Neural cell (in vitro differentiated cells): ENCODE results near the gene ATP2A2. TPM values are rescaled to one million over a fixed set of nuclear protein-coding genes. Genes with fewer than 3 reads are reported as not detected.

ENCODE experiments used
- H2AFZ ChIP-seq: fragments of 200-600, 300-800 bp; sonication (generic), shearing (Covaris generic); 2 replicates; pipeline ENCODE4 v1.6.0; 2014; ENCODE audit warnings: low read depth, mild to moderate bottlenecking, antibody characterized with exemption, low read length, moderate library complexity
- H3F3A ChIP-seq: fragments of 200-600 bp; shearing (Covaris generic); 2 replicates; pipeline ENCODE4 v1.6.1; 2016; ENCODE audit warnings: mild to moderate bottlenecking, moderate library complexity, mixed read lengths, antibody characterized with exemption, low read length; ENCODE audit not compliant: insufficient read depth, poor library complexity, severe bottlenecking
- H3K27ac ChIP-seq: fragments of 200-600, 300-800 bp; sonication (generic), shearing (Covaris generic); 2 replicates; pipeline ENCODE4 v1.5.1; 2014; ENCODE audit warnings: mild to moderate bottlenecking, low read length, moderate library complexity
- H3K27me3 ChIP-seq: fragments of 300-800, 200-600 bp; sonication (generic), shearing (Covaris generic); 2 replicates; pipeline ENCODE4 v1.6.0; 2014; ENCODE audit warnings: mild to moderate bottlenecking, low read depth, low read length, moderate library complexity; ENCODE audit not compliant: insufficient read depth
- H3K36me3 ChIP-seq: fragments of 300-800, 200-600 bp; sonication (generic), shearing (Covaris generic); 2 replicates; pipeline ENCODE4 v1.5.1; 2014; ENCODE audit warnings: mild to moderate bottlenecking, antibody characterized with exemption, low read length, moderate library complexity; ENCODE audit not compliant: insufficient read depth
- H3K4me2 ChIP-seq: fragments of 300-800, 200-600 bp; sonication (generic), shearing (Covaris generic); 2 replicates; pipeline ENCODE4 v1.6.0; 2014; ENCODE audit warnings: mild to moderate bottlenecking, low read length
- H3K4me3 ChIP-seq: fragments of 300-800, 200-600 bp; sonication (generic), shearing (Covaris generic); 2 replicates; pipeline ENCODE4 v1.5.1; 2014; ENCODE audit warnings: mild to moderate bottlenecking, low read length, moderate library complexity
- H3K79me2 ChIP-seq: fragments of 200-600 bp; shearing (Covaris generic); replicated peaks from 2 replicates; pipeline ENCODE4 v1.6.0; 2014; ENCODE audit warnings: mild to moderate bottlenecking, low read length, moderate library complexity; ENCODE audit not compliant: insufficient read depth
- H3K9ac ChIP-seq: fragments of 300-800, 200-600 bp; sonication (generic), shearing (Covaris generic); 2 replicates; pipeline ENCODE4 v1.6.1; 2016; ENCODE audit warnings: mild to moderate bottlenecking, low read length, mixed read lengths
- H3K9me2 ChIP-seq: fragments of 200-600 bp; shearing (Covaris generic); 2 replicates; pipeline ENCODE4 v1.6.1; 2016; ENCODE audit warnings: mild to moderate bottlenecking, low read length, mixed read lengths; ENCODE audit not compliant: insufficient read depth
- H3K9me3 ChIP-seq: fragments of 200-600, 300-800 bp; sonication (generic), shearing (Covaris generic); 2 replicates; pipeline ENCODE4 v1.6.1; 2016; ENCODE audit warnings: mild to moderate bottlenecking, mixed run types, low read length, moderate library complexity, mixed read lengths
- H4K20me1 ChIP-seq: fragments of 200-600 bp; shearing (Covaris generic); 2 replicates; pipeline ENCODE4 v1.6.1; 2016; ENCODE audit warnings: mild to moderate bottlenecking, mixed run types; ENCODE audit not compliant: insufficient read depth
- EP300 ChIP-seq: fragments of 450-650 bp; conservative IDR thresholded peaks from 2 replicates; pipeline ENCODE4 v1.6.1; 2014; ENCODE audit warnings: antibody characterized with exemption, mild to moderate bottlenecking, moderate library complexity; ENCODE audit not compliant: poor library complexity, severe bottlenecking
- EZH2 ChIP-seq: fragments of 200-600, 300-800 bp; shearing (Covaris generic), sonication (generic); IDR thresholded peaks from 2 replicates; pipeline ENCODE4 v1.6.1; 2014; ENCODE audit warnings: antibody characterized with exemption, low read length, borderline replicate concordance, mild to moderate bottlenecking; ENCODE audit not compliant: insufficient read depth, poor library complexity, severe bottlenecking
- MXI1 ChIP-seq: fragments of 450-650 bp; conservative IDR thresholded peaks from 2 replicates; pipeline ENCODE4 v1.6.1; 2014; ENCODE audit warnings: antibody characterized with exemption, mild to moderate bottlenecking; ENCODE audit not compliant: poor library complexity, severe bottlenecking
- POLR2AphosphoS5 ChIP-seq: IDR thresholded peaks from 2 replicates; pipeline ENCODE4 v1.6.1; 2012
- RAD21 ChIP-seq: fragments of 450-650 bp; conservative IDR thresholded peaks from 2 replicates; pipeline ENCODE4 v1.6.1; 2014; ENCODE audit warnings: antibody characterized with exemption, mild to moderate bottlenecking, moderate library complexity
- SMC3 ChIP-seq: fragments of 450-650 bp; conservative IDR thresholded peaks from 2 replicates; pipeline ENCODE4 v1.6.1; 2014; ENCODE audit warnings: antibody characterized with exemption, mild to moderate bottlenecking, moderate library complexity; ENCODE audit not compliant: poor library complexity
- TAF1 ChIP-seq: IDR thresholded peaks from 2 replicates; pipeline ENCODE4 v1.6.1; 2012; ENCODE audit warnings: low read depth
- polyA plus RNA-seq: library from polyadenylated mRNA; depleted of rRNA; stranded (reverse); fragments of >200 nt; gene quantifications from 2 replicates; pipeline ENCODE4 v1.2.3, GENCODE V29; 2014
- TF ChIP-seq, protein P1 (sequence below): IDR thresholded peaks from 2 replicates; pipeline ENCODE4 v1.6.1; 2012; ENCODE audit warnings: borderline replicate concordance
- TF ChIP-seq, protein P2 (sequence below): fragments of 450-650 bp; IDR thresholded peaks from 2 replicates; pipeline ENCODE4 v1.5.1; 2014; ENCODE audit warnings: antibody characterized with exemption, mild to moderate bottlenecking, moderate library complexity; ENCODE audit not compliant: poor library complexity, severe bottlenecking

Gene ATP2A2
- polyA plus RNA-seq, 1 donor from 2014 or later = 49.0 TPM

DNA sequence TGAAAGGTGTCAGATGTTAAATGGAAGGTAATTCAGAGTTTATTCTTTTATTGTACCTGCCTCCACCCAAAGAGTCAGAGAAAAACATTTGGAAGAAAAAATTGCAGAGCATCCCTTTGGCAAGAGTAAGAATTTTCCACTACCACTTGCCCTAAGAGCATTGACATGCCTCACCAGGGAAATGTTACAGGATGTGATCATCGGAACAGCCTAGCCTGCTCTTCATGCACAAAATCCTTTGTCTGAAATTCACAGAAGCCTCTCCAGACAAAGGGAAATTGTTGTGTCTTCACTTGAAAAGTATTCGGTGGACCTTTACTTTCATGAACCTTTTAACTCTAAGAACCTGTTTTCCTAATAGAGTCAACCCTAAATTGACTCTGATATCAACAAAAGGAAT, 36.9 kb downstream of the ATP2A2 start:
- H3F3A ChIP-seq = no peaks in the 10 kb centered on the region
- no peaks in the 10 kb centered on the region for H3K9me2 ChIP-seq
- H4K20me1 ChIP-seq = no peaks in the 10 kb centered on the region
- H3K36me3 ChIP-seq = no peaks in the 10 kb centered on the region
- H3K4me2 ChIP-seq = no peak overlapping the region
- no peaks in the 10 kb centered on the region for H3K27me3 ChIP-seq
- peaks cover 40% of the 10 kb centered on the region for H3K79me2 ChIP-seq
- H2AFZ ChIP-seq = no peak overlapping the region
- H3K27ac ChIP-seq = no peak overlapping the region
- H3K9me3 ChIP-seq = no peaks in the 10 kb centered on the region
- no peak overlapping the region for H3K9ac ChIP-seq
- TF ChIP-seq EP300 = no peak
- TF ChIP-seq EZH2 = no peak
- TF ChIP-seq, protein P1, sequence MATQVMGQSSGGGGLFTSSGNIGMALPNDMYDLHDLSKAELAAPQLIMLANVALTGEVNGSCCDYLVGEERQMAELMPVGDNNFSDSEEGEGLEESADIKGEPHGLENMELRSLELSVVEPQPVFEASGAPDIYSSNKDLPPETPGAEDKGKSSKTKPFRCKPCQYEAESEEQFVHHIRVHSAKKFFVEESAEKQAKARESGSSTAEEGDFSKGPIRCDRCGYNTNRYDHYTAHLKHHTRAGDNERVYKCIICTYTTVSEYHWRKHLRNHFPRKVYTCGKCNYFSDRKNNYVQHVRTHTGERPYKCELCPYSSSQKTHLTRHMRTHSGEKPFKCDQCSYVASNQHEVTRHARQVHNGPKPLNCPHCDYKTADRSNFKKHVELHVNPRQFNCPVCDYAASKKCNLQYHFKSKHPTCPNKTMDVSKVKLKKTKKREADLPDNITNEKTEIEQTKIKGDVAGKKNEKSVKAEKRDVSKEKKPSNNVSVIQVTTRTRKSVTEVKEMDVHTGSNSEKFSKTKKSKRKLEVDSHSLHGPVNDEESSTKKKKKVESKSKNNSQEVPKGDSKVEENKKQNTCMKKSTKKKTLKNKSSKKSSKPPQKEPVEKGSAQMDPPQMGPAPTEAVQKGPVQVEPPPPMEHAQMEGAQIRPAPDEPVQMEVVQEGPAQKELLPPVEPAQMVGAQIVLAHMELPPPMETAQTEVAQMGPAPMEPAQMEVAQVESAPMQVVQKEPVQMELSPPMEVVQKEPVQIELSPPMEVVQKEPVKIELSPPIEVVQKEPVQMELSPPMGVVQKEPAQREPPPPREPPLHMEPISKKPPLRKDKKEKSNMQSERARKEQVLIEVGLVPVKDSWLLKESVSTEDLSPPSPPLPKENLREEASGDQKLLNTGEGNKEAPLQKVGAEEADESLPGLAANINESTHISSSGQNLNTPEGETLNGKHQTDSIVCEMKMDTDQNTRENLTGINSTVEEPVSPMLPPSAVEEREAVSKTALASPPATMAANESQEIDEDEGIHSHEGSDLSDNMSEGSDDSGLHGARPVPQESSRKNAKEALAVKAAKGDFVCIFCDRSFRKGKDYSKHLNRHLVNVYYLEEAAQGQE = no peak
- TF ChIP-seq RAD21 = no peak
- H3K4me3 ChIP-seq = no peak overlapping the region

DNA sequence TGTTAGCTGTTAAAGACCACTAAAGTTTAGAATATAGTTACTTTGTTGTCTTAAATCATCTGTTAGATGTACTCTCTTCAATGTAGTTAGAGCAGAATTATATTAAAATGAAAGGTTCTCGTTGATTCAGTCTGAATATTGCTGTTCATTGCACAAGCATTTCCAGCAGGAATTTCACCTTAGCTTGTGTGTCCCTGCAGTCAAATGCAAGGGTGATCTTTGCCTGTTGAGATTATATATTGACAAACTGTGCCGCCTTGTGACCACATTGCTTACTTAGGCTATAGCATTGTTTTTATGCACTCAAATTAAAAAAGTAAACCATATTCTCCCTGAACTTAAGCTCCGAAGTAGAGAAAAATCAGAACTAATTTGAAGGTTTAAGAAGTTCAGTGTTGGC, 39.5 kb downstream of the ATP2A2 start:
- no peak overlapping the region for H3K27ac ChIP-seq

More for the DNA sequence above, 39.5 kb downstream of the ATP2A2 start:
- H3K9me2 ChIP-seq = no peaks in the 10 kb centered on the region
- H3K4me2 ChIP-seq = no peak overlapping the region
- no peaks in the 10 kb centered on the region for H4K20me1 ChIP-seq
- TF ChIP-seq, protein P2, sequence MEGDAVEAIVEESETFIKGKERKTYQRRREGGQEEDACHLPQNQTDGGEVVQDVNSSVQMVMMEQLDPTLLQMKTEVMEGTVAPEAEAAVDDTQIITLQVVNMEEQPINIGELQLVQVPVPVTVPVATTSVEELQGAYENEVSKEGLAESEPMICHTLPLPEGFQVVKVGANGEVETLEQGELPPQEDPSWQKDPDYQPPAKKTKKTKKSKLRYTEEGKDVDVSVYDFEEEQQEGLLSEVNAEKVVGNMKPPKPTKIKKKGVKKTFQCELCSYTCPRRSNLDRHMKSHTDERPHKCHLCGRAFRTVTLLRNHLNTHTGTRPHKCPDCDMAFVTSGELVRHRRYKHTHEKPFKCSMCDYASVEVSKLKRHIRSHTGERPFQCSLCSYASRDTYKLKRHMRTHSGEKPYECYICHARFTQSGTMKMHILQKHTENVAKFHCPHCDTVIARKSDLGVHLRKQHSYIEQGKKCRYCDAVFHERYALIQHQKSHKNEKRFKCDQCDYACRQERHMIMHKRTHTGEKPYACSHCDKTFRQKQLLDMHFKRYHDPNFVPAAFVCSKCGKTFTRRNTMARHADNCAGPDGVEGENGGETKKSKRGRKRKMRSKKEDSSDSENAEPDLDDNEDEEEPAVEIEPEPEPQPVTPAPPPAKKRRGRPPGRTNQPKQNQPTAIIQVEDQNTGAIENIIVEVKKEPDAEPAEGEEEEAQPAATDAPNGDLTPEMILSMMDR = no peak
- TF ChIP-seq EZH2 (no peak), SMC3 (no peak), POLR2AphosphoS5 (no peak), TAF1 (no peak), RAD21 (no peak), EP300 (no peak), MXI1 (no peak)
- TF ChIP-seq, protein P1 = no peak
- no peak overlapping the region for H2AFZ ChIP-seq
- H3K27me3 ChIP-seq = no peaks in the 10 kb centered on the region
- no peak overlapping the region for H3K4me3 ChIP-seq
- H3K9me3 ChIP-seq = no peaks in the 10 kb centered on the region
- peaks cover 35% of the 10 kb centered on the region for H3K79me2 ChIP-seq
- no peak overlapping the region for H3K9ac ChIP-seq
- H3F3A ChIP-seq = no peaks in the 10 kb centered on the region
- H3K36me3 ChIP-seq = no peaks in the 10 kb centered on the region
